ENCODE results near the gene GPI.

DNA sequence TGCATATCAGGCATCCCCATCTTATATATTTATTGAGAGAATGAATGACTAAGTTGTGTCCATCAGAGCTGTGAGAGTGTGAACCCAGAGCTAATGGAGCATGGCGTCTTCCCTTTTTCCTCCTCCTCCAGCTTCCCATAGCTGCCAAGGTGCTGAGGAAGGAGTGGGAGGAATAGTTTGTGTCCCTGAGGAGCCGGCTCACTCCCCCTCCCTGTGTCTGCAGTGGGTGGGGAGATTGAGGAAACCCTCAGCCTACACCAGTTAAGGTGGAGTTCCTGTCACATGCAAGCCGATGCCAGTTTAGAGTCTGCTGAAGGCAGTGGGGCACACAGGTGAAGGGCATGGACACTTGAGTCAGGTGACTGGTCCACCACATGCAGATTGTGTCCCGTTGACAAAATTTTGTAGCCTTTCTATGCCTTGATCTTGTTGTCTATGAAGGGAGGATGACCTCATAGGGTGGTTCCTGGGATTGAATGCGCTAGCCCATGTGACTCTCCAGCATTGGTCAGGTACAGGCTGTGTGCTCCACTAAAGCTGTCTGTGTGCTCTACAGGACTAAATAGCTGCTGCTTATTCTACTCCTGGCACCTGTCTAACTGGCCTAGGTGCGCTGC, 47.6 kb upstream of the GPI start:
- TF ChIP-seq, protein P1, sequence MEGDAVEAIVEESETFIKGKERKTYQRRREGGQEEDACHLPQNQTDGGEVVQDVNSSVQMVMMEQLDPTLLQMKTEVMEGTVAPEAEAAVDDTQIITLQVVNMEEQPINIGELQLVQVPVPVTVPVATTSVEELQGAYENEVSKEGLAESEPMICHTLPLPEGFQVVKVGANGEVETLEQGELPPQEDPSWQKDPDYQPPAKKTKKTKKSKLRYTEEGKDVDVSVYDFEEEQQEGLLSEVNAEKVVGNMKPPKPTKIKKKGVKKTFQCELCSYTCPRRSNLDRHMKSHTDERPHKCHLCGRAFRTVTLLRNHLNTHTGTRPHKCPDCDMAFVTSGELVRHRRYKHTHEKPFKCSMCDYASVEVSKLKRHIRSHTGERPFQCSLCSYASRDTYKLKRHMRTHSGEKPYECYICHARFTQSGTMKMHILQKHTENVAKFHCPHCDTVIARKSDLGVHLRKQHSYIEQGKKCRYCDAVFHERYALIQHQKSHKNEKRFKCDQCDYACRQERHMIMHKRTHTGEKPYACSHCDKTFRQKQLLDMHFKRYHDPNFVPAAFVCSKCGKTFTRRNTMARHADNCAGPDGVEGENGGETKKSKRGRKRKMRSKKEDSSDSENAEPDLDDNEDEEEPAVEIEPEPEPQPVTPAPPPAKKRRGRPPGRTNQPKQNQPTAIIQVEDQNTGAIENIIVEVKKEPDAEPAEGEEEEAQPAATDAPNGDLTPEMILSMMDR (IDR thresholded peaks at IDR 0.05) = no peak
- TF ChIP-seq POLR2A (IDR thresholded peaks at IDR 0.05) = no peak
- TF ChIP-seq EP300 (IDR thresholded peaks at IDR 0.05) = no peak

Measured in ovary (tissue), 3 donors.